Hematopoietic multipotent progenitor cell (in vitro differentiated cells): ENCODE results near the gene MINAR1. TPM values are rescaled to one million over a fixed set of nuclear protein-coding genes. Genes with fewer than 3 reads are reported as not detected.
"Not testable (repeated sequence)": the region's sequence is repeated elsewhere in the genome, so short reads cannot be mapped to it uniquely, and the experiment has no call there.

Experiments
- DNase-seq, 3 donors: peaks; one replicate each; pipeline ENCODE4 v3.0.0-alpha.2; 2011 to 2015; ENCODE audit warnings: low read depth in 2 of 3, low spot score in 2 of 3
- total RNA-seq: library from RNA; depleted of rRNA; stranded (reverse); fragments of >200 nt; gene quantifications from one replicate; pipeline ENCODE4 v1.2.3, GENCODE V29; 2012

The MINAR1 gene
- total RNA-seq: 0.27 TPM

GRCh38 chr15:79431636-79432344, at the start of gene MINAR1:
TSS of gene MINAR1 (plus strand) at chr15:79432336. CDS start at chr15:79456148, 23,812 bp downstream.
- peak in 2 of 3 donors; percentile 37 to 44 for DNase-seq

DNA sequence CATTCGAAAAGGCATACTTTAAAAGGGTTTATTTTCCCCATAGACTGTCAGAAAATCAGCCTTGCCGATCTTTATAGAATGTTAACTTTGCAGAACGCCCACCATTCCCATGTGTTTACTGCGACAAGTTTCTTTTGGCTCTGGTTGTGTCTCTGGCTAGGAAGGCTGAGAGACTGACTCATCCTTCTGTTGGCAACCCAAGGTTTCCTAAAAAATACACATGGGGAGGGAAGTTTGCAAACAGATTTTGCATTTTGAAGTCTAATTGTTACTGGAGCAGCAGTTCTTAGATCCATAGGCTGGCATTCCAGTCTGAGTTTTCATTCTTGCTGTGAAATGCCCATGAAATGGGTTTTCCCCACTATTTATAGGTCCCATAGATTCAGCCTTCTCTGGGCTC, 37.9 kb upstream of the MINAR1 start:
- no peak for DNase-seq

GRCh38 chr15:79396850-79397249, 35.3 kb upstream of the MINAR1 start:
- DNase-seq: no peak

GRCh38 chr15:79397269-79397910, 34.7 kb upstream of the MINAR1 start:
- DNase-seq: no peak

- no peak for DNase-seq
Measured at GRCh38 chr15:79399606-79400005, 32.5 kb upstream of the MINAR1 start.

- DNase-seq: no peak
Measured at GRCh38 chr15:79400650-79401049, 31.5 kb upstream of the MINAR1 start.

- DNase-seq: no peak
Measured at GRCh38 chr15:79401301-79401700, 30.8 kb upstream of the MINAR1 start.

- no peak for DNase-seq
Measured at GRCh38 chr15:79402136-79402535, 30.0 kb upstream of the MINAR1 start.

GRCh38 chr15:79403501-79403900, 28.6 kb upstream of the MINAR1 start:
- no peak for DNase-seq

DNA sequence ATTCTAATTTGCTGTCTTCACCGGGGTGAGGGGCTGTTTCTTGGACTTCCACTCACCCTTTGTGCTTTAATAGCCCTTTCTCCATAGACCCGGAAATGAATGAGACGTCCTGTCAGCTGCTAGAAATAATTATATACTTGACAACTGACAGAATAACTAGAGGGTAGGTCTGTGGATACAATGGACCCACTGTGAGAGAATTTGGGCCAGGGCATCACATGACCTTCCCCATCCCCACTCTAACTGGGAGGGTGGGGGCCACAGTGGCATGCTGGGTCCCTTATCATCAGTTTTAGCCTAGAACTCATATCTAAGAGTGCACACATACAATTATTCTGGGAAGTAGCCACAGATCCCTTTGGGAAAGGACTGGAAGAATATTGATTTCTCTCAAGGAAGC, 25.9 kb upstream of the MINAR1 start:
- DNase-seq: no peak

- DNase-seq: no peak
Measured at GRCh38 chr15:79408041-79408440, 24.1 kb upstream of the MINAR1 start.

DNA sequence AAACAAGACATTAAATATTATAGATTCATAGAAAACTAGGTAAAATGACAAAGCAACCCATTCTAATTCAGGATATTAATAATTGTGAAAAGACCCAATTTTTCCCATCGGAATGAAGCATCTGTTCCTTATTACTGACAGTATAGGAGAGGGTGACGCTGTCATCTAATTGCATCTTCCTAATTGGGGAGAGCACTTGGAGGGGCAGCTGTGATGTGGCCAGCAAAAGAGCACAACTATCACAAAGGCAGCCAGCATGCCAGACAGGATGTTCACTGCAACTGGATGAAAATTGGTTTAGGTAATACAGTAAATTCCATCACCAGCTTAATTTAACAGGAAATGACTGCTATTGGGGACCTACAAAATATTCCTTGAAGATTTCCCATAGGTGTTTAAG, 21.9 kb upstream of the MINAR1 start:
- no peak for DNase-seq

- no peak for DNase-seq
Measured at GRCh38 chr15:79412010-79412409, 20.1 kb upstream of the MINAR1 start.

GRCh38 chr15:79412429-79412828, 19.7 kb upstream of the MINAR1 start:
- no peak for DNase-seq

GRCh38 chr15:79416876-79417275, 15.3 kb upstream of the MINAR1 start:
- DNase-seq: no peak

GRCh38 chr15:79418693-79419279, 13.3 kb upstream of the MINAR1 start:
- no peak for DNase-seq

DNA sequence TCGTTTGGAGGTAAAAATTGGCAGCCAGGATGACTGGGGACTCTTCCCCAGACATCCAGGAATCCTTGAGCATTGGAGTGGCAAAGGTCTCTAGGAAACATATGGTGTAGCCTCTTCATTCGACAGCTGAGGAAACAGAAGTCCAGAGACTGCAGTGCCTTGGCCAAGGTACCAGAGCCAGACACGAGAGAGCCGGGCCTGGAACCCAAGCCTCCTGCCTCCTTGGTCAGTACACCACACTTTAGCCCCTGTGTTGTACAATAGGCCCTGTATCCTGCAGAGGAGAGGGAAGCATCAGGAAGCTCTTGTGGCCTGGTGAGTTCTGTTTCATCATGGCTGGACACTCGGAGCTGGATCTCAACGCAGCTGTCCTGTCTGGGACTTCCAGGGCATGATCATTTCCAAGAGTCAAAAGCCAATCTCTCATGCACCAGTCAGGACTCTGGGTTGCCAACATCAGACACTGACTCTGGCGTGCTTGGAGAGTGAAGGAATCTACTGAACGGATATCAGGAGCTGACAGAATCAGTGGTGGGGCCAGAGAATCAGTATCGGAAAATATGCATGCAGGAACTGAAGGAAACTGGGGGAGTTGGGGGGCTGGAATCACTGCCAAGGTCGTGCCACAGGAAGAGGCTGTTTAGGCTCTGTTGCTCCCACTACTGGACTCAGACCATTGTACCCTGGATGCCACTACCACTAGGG, 6.4 kb upstream of the MINAR1 start:
- no peak for DNase-seq

- DNase-seq: not testable (repeated sequence)
Measured at GRCh38 chr15:79426899-79427298, 5.2 kb upstream of the MINAR1 start.

GRCh38 chr15:79427781-79428598, 4.1 kb upstream of the MINAR1 start:
- no peak for DNase-seq

DNA sequence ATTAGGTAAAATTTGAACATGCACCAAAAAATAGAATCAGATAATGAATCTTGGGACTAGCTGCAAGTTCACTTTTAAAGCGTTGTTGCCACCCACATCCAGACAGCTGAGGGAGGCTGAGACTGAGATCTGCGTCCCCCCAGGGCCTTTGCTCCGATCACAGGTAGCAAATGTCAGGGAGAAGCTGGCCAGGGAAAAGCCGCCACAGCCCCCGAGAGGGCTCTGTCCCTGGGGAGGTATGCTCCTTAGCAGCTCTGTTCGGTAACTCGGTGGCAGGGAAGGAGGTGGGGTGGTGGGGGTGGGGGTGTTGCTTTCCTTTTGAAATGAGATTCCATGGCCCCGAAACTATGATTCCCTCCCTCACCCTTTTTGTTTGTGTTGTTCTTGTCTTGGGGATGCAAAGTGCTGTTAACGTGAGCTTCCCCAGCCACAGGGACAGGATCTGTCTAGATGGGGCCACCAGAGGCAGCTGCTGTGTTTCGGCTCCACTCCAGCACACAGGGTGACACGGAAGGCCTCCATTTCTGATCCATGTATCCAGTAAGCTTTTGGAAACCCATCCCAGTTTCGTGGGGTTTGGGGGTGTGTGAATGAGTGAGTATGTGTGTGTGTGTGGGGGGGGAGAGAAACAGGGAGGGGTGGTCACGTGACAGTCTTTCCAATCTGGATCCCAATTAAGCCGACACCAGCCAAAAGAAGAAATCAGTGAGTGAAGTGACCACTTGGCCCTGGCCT, 1.1 kb upstream of the MINAR1 start:
- DNase-seq: no peak
